ENCODE measurements around the gene EOMES. TPM values are rescaled to one million over a fixed set of nuclear protein-coding genes. Genes with fewer than 3 reads are reported as not detected.

EOMES gene
- total and polyA plus RNA-seq, 2 of the 8 experiments (the other 6 are each of a cell fraction or from before 2014, with no cell fraction given) = 0.09 to 0.47 TPM

DNA sequence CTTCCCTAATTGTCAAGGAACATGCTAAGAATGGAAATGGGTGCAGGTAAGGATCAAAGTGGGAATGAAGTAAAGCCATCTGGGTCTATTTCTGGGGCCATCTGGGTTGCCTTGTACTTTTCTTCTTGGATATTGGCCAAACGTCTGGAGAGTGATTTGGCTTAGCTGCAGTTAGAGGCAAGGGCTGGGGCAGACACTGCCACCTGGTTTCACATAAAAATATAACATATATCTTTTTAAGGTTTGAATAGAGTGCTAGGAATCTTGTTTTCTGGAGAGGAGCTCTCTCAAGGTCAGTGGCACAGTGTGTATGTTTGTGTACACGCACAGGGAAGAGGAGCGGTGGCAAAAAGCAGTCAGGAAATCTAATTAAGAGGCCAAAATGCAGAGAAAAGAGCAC lies 24.7 kb upstream of the EOMES start:
- DNase-seq (ENCODE audit: low read depth in 1 of 2, low spot score in 2 of 2) = no peak

More for the DNA sequence above, 24.7 kb upstream of the EOMES start:
- no peak overlapping the region for H3K14ac ChIP-seq (ENCODE audit: insufficient read length)
- no peak overlapping the region for H3K27ac ChIP-seq (ENCODE audit: low read depth, low read length)
- no peak overlapping the region for H4K91ac ChIP-seq (replicated peaks; ENCODE audit: insufficient read length, low read length)
- H3K18ac ChIP-seq (ENCODE audit: extremely low read depth, low read length) = no peak overlapping the region
- H3K79me1 ChIP-seq (ENCODE audit: low read depth, low read length) = no peaks in the 10 kb centered on the region
- H4K8ac ChIP-seq (ENCODE audit: extremely low read depth, insufficient read depth, low read length) = no peak overlapping the region
- H3K4ac ChIP-seq (replicated peaks; ENCODE audit: insufficient read length, low read depth, low read length) = no peak overlapping the region
- no peaks in the 10 kb centered on the region; a peak in 1 of 7 replicates for H3K27me3 ChIP-seq (replicated peaks in 1 of 4; ENCODE audit: control insufficient read depth in 3 of 4, extremely low read depth in 1 of 4, insufficient read depth in 3 of 4, low read length in 3 of 4)
- H2AK5ac ChIP-seq (ENCODE audit: low read depth, low read length) = no peak overlapping the region
- no peaks in the 10 kb centered on the region for H3K4me1 ChIP-seq (replicated peaks in 1 of 4; ENCODE audit: control insufficient read depth in 3 of 4, insufficient read depth in 4 of 4, low read length in 3 of 4)
- H2BK120ac ChIP-seq (replicated peaks; ENCODE audit: low read depth, low read length) = no peak overlapping the region
- H2AFZ ChIP-seq (ENCODE audit: low read length) = no peak overlapping the region
- no peak overlapping the region for H3K56ac ChIP-seq (replicated peaks; ENCODE audit: insufficient read length, low read depth, low read length)
- H3K36me3 ChIP-seq (ENCODE audit: control insufficient read depth in 2 of 4, insufficient read depth in 4 of 4, low read length in 3 of 4) = no peaks in the 10 kb centered on the region
- no peak overlapping the region for H3K23ac ChIP-seq (ENCODE audit: insufficient read length)
- H3K4me2 ChIP-seq (ENCODE audit: insufficient read depth in 1 of 2, low read depth in 2 of 2, low read length in 2 of 2) = no peak overlapping the region
- no peak overlapping the region for H2BK12ac ChIP-seq (ENCODE audit: low read depth, low read length)
- no peak overlapping the region for H2BK15ac ChIP-seq (ENCODE audit: low read length)
- no peak overlapping the region for H2BK20ac ChIP-seq (ENCODE audit: low read length)
- no peaks in the 10 kb centered on the region for H3K9me3 ChIP-seq (ENCODE audit: insufficient read depth in 2 of 2, low read depth in 1 of 2, low read length in 1 of 2)
- 90% methylated on average over 3 of the region's 3 CpGs; no CpG with 5 or more reads in 1 of the 2 experiments for WGBS, 2 experiments (ENCODE audit: extremely low coverage in 1 of 2, insufficient coverage in 1 of 2, insufficient read length in 1 of 2, insufficient replicate concordance in 2 of 2, low coverage in 1 of 2, low lambda C conversion rate in 2 of 2, missing lambda C conversion rate in 1 of 2)
- no peaks in the 10 kb centered on the region for H3K23me2 ChIP-seq (ENCODE audit: low read depth, low read length)
- TF ChIP-seq JUN (IDR thresholded peaks at IDR 0.05; ENCODE audit: low read depth, low read length) (no peak), TCF12 (IDR thresholded peaks at IDR 0.05; ENCODE audit: low read depth, low read length) (no peak)
- TF ChIP-seq, protein P1, sequence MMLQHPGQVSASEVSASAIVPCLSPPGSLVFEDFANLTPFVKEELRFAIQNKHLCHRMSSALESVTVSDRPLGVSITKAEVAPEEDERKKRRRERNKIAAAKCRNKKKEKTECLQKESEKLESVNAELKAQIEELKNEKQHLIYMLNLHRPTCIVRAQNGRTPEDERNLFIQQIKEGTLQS (IDR thresholded peaks at IDR 0.05; ENCODE audit: insufficient read depth, low read depth, low read length) = no peak
- no peaks in the 10 kb centered on the region for H4K20me1 ChIP-seq (replicated peaks in 1 of 2; ENCODE audit: control insufficient read depth in 1 of 2, insufficient read depth in 2 of 2, low read length in 2 of 2)
- H4K5ac ChIP-seq (ENCODE audit: insufficient read length, low read depth, low read length) = no peak overlapping the region
- POLR2A ChIA-PET (ENCODE audit: partially characterized antibody) = no interaction called here
- H3K9ac ChIP-seq (replicated peaks in 1 of 4; ENCODE audit: extremely low read depth in 1 of 4, low read depth in 3 of 4, low read length in 3 of 4) = no peak overlapping the region
- FAIRE-seq = no peak
- CTCF ChIA-PET (ENCODE audit: partially characterized antibody) = interaction anchor here (1.0 kb wide), 1 partner anchor 34 kb away, joined by 3 read pairs; no protein-coding TSS in a partner anchor
- H3K4me3 ChIP-seq (ENCODE audit: extremely low read depth in 1 of 4, insufficient read depth in 2 of 4, low read depth in 3 of 4, low read length in 4 of 4) = no peak overlapping the region
- no peak overlapping the region for H2BK5ac ChIP-seq (ENCODE audit: low read depth, low read length)
- H3K79me2 ChIP-seq (ENCODE audit: control insufficient read depth in 1 of 2, insufficient read depth in 2 of 2, low read length in 2 of 2) = no peaks in the 10 kb centered on the region

Data from H1 (cell line).